Esophagus muscularis mucosa (tissue), 4 donors: ENCODE data around the gene CEP41. TPM values are rescaled to one million over a fixed set of nuclear protein-coding genes. Genes with fewer than 3 reads are reported as not detected.
A peak's percentile ranks its signal among the peaks of the same experiment; 100 is the strongest.
"Not testable (repeated sequence)": the region's sequence is repeated elsewhere in the genome, so short reads cannot be mapped to it uniquely, and the experiment has no call there.

Experiments used
- DNase-seq: peaks from one replicate; pipeline ENCODE4 v3.0.0-alpha.2; 2017; ENCODE audit errors: extremely low spot score
- H3K27ac ChIP-seq, 4 donors: fragments of 200-600 bp; sonication (generic); replicated peaks in 1 of 4; 1 replicate in 3 of 4; 2 replicates in 1 of 4; pipeline ENCODE4 v1.5.1; 2016 to 2019; ENCODE audit warnings: mild to moderate bottlenecking in 1 of 4
- H3K27me3 ChIP-seq, 4 donors: fragments of 200-600 bp; sonication (generic); one replicate each; pipeline versions ENCODE4 v1.5.1 to v1.6.0; 2016 to 2019
- H3K36me3 ChIP-seq, 4 donors: fragments of 200-600 bp; sonication (generic); one replicate each; pipeline ENCODE4 v1.5.1; 2016 to 2019
- H3K4me1 ChIP-seq, 4 donors: fragments of 200-600 bp; sonication (generic); one replicate each; pipeline ENCODE4 v1.5.1; 2016 to 2019
- H3K4me3 ChIP-seq, 4 donors: fragments of 200-600 bp; sonication (generic); 1 replicate in 2 of 4; 2 replicates in 2 of 4; pipeline ENCODE4 v1.5.1; 2016 to 2019; ENCODE audit warnings: mild to moderate bottlenecking in 4 of 4, moderate library complexity in 1 of 4
- H3K9me3 ChIP-seq, 4 donors: fragments of 200-600 bp; sonication (generic); 1 replicate in 3 of 4; 2 replicates in 1 of 4; pipeline ENCODE4 v1.5.1; 2016 to 2019
- CTCF ChIP-seq, 3 experiments: fragments of 200-600 bp in 2 of 3; fragments of 450-650 bp in 1 of 3; sonication (generic) in 2 of 3; IDR thresholded peaks; one replicate each; pipeline ENCODE4 v1.5.1; 2017 to 2019; ENCODE audit warnings: antibody characterized with exemption in 3 of 3, mild to moderate bottlenecking in 2 of 3, moderate library complexity in 1 of 3
- EP300 ChIP-seq: sonication (generic); formaldehyde crosslinking; IDR thresholded peaks from one replicate; pipeline ENCODE4 v1.6.1; 2017; ENCODE audit warnings: antibody characterized with exemption
- POLR2A ChIP-seq: fragments of 450-650 bp; IDR thresholded peaks from one replicate; pipeline ENCODE4 v1.6.1; 2017; ENCODE audit warnings: antibody characterized with exemption, moderate library complexity, mild to moderate bottlenecking, low read depth
- POLR2AphosphoS5 ChIP-seq, 2 donors: sonication (generic); formaldehyde crosslinking; IDR thresholded peaks; one replicate each; pipeline ENCODE4 v1.6.1; 2017; ENCODE audit warnings: antibody characterized with exemption in 2 of 2
- WGBS: methylation state at CpG from one replicate; pipeline ENCODE4 v1.1.5; 2018; 5-methylcytosine and 5-hydroxymethylcytosine counted together
- intact Hi-C: fragments of 100-400 bp; cut with DNase I; formaldehyde crosslinking; loops from one replicate; pipeline ENCODE4 v1.15.1; 2023
- total RNA-seq, 4 donors: library from RNA; depleted of rRNA; stranded (reverse); fragments of >200 nt; gene quantifications; one replicate each; pipeline versions ENCODE4 v1.1.0 to v1.2.1, GENCODE V29; 2016

Gene CEP41
- total RNA-seq, 4 donors from 2014 or later = 0.83 to 5.9 (median 2.8) TPM

GRCh38 chr7:130379019-130379418, 61.8 kb downstream of the CEP41 start:
- Histone ChIP-seq H3K27me3 (no peaks in the 10 kb centered on the region), H3K9me3 (peaks cover 0 to 5% (median 0%) of the 10 kb centered on the region in 4 donors), H3K4me3 (no peak overlapping the region), H3K4me1 (peaks cover 0 to 18% (median 13%) of the 10 kb centered on the region in 4 donors), H3K27ac (no peak overlapping the region), H3K36me3 (no peaks in the 10 kb centered on the region)
- 89% methylated on average over 7 of the region's 7 CpGs for WGBS
- DNase-seq = no peak
- intact Hi-C loops = no loop called here
- TF ChIP-seq EP300 (no peak), POLR2A (no peak), POLR2AphosphoS5 (IDR thresholded peaks at IDR 0.05) (no peak), CTCF (IDR thresholded peaks at IDR 0.05) (no peak)

- TF ChIP-seq POLR2A (no peak), EP300 (no peak), POLR2AphosphoS5 (IDR thresholded peaks at IDR 0.05) (no peak), CTCF (IDR thresholded peaks at IDR 0.05) (no peak)
- H3K9me3 ChIP-seq = peaks cover 0 to 5% (median 0%) of the 10 kb centered on the region in 4 donors
- intact Hi-C loops = no loop called here
- no peak for DNase-seq
- no peaks in the 10 kb centered on the region for H3K36me3 ChIP-seq
- H3K27ac ChIP-seq = no peak overlapping the region
- peaks cover 12 to 36% (median 32%) of the 10 kb centered on the region in 4 donors for H3K4me1 ChIP-seq
- H3K4me3 ChIP-seq = no peak overlapping the region
- H3K27me3 ChIP-seq = no peaks in the 10 kb centered on the region
- WGBS = 85% methylated on average over 5 of the region's 6 CpGs
Observed at GRCh38 chr7:130377178-130377577, 63.6 kb downstream of the CEP41 start.

- H3K36me3 ChIP-seq, H3K27me3 ChIP-seq, DNase-seq, H3K4me3 ChIP-seq, H3K27ac ChIP-seq, intact Hi-C loops, H3K9me3 ChIP-seq: not testable (repeated sequence)
- H3K4me1 ChIP-seq = peaks cover 12 to 43% (median 38%) of the 10 kb centered on the region in 4 donors
- WGBS = 50% methylated on average over 1 of the region's 1 CpG
Observed at GRCh38 chr7:130376461-130376860, 64.4 kb downstream of the CEP41 start.

- no peak for DNase-seq
- Histone ChIP-seq H3K27ac (peak overlapping the region; percentile 84 to 92 (median 88)), H3K9me3 (peaks cover 0 to 5% (median 0%) of the 10 kb centered on the region in 4 donors), H3K27me3 (no peaks in the 10 kb centered on the region), H3K4me3 (no peak overlapping the region), H3K4me1 (peaks cover 12 to 51% (median 48%) of the 10 kb centered on the region in 4 donors), H3K36me3 (no peaks in the 10 kb centered on the region)
- TF ChIP-seq EP300 (no peak), POLR2AphosphoS5 (IDR thresholded peaks at IDR 0.05) (no peak), POLR2A (no peak), CTCF (IDR thresholded peaks at IDR 0.05) (no peak)
- intact Hi-C loops = no loop called here
- WGBS = 96% methylated on average over 6 of the region's 6 CpGs
Observed at GRCh38 chr7:130374507-130374906, 66.3 kb downstream of the CEP41 start.

GRCh38 chr7:130372402-130373165, 68.2 kb downstream of the CEP41 start:
- Histone ChIP-seq H3K9me3 (peaks cover 0 to 5% (median 0%) of the 10 kb centered on the region in 4 donors), H3K4me1 (peaks cover 12 to 59% (median 56%) of the 10 kb centered on the region in 4 donors), H3K36me3 (no peaks in the 10 kb centered on the region), H3K4me3 (no peak overlapping the region), H3K27ac (peak overlapping the region; percentile 84 to 92 (median 88)), H3K27me3 (no peaks in the 10 kb centered on the region)
- 82% methylated on average over 11 of the region's 11 CpGs for WGBS
- DNase-seq = no peak
- TF ChIP-seq EP300 (no peak), CTCF (IDR thresholded peaks at IDR 0.05) (no peak), POLR2AphosphoS5 (IDR thresholded peaks at IDR 0.05) (no peak), POLR2A (no peak)
- intact Hi-C loops = no loop called here
